GM12801 (cell line): ENCODE data around the gene FBXL14.

Source experiments
- CTCF ChIP-seq: IDR thresholded peaks from one replicate; pipeline ENCODE4 v1.5.1; 2011; ENCODE audit warnings: control low read depth; ENCODE audit not compliant: insufficient read length; ENCODE audit errors: extremely low read depth

Gene FBXL14

GRCh38 chr12:1579651-1580435 is 14.5 kb downstream of the FBXL14 start:
- TF ChIP-seq CTCF, result no peak

GRCh38 chr12:1576410-1577241 is 17.8 kb downstream of the FBXL14 start:
- no peak for TF ChIP-seq CTCF

- TF ChIP-seq CTCF, result no peak
Observed at GRCh38 chr12:1575408-1576401, 18.7 kb downstream of the FBXL14 start.

- no peak for TF ChIP-seq CTCF
Observed at GRCh38 chr12:1574865-1575259, 19.5 kb downstream of the FBXL14 start.

- TF ChIP-seq CTCF, result no peak
Observed at GRCh38 chr12:1573960-1574864, 20.2 kb downstream of the FBXL14 start.

GRCh38 chr12:1572731-1573130 is 21.6 kb downstream of the FBXL14 start:
- no peak for TF ChIP-seq CTCF
